Stimulated activated CD8-positive, alpha-beta memory T cell treated with anti-CD3 and anti-CD28 coated beads, Interleukin-2, amount 100 ng/mL, for 48 hours (primary cell): ENCODE measurements around the gene CYP4F2.
A peak's percentile ranks its signal among the peaks of the same experiment; 100 is the strongest.
"Not testable (repeated sequence)": the region's sequence is repeated elsewhere in the genome, so short reads cannot be mapped to it uniquely, and the experiment has no call there.

Source experiments
- DNase-seq, 2 donors: peaks; one replicate each; pipeline ENCODE4 v3.0.0-alpha.2; 2020; ENCODE audit warnings: low read depth in 2 of 2

Gene CYP4F2

DNA sequence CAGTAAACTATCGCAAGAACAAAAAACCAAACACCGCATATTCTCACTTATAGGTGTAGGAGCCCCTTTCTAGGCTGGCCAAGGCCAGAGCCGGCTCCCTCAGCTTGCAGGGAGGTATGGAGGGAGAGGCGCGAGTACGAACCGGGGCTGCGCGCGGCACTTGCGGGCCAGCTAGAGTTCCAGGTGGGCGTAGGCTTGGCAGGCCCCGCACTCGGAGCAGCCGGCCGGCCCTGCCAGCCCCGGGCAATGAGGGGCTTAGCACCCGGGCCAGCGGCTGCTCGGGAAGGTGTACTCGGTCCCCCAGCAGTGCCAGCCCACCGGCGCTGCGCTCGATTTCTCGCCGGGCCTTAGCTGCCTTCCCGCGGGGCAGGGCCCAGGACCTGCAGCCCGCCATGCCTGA is 1.7 kb upstream of the CYP4F2 start:
- not testable (repeated sequence) for DNase-seq

DNA sequence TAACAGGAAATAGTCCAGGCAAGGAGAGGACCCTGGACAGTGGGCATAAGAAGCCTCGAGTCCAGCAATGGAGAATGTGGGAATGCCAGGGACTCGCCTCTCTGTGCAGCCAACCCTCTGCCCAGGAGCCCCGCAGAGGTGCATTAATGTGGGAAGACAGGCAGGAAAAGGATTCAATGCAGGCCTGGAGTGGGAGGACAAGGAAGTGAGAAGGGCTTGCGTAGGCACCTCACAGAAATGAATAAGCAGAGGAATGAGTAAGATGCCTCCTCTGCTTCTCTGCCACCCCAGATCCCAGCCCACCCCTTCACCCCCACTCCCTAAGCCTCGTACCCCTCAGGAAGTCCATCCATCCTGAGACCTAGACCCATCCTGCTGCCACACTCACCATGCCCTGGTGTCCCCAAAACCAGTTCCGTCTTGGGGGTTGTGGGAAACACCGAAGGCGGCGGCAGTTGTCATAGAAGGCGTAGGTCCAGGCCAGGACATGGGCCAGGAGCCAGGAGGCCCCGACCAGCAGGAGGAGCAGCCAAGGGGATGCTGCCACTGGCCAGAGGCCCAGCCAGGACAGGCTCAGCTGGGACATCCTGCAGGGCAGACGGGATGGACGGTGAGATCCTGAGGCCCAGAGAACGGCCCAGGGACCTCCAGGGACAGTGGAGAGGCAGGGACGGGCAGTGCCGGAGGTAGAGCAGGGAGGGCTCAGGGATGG is 692 bp downstream of the CYP4F2 start:
- DNase-seq, result no peak

DNA sequence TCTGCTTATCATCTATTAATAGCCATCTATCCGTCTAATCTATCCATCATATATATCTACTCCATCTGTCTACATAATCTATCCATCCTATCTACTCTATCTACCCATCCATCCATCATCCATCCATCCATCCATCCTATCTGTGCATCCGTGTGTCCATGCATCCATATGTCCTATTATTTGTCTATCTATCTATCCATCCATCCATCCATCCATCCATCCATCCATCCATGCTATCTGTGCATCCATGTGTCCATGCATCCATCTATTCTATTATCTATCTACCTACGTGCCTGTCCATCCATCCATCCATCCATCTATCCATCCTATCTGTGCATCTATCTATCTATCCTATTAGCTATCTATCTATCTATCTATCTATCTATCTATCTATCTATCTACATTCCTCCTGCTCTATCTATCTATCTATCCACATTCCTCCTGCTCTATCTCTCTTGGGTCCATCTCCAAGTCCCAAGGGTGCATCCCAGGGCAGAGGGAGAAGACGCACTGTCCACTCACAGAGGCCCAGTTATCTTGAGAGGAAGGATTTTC is 1.9 kb downstream of the CYP4F2 start:
- no peak for DNase-seq

DNA sequence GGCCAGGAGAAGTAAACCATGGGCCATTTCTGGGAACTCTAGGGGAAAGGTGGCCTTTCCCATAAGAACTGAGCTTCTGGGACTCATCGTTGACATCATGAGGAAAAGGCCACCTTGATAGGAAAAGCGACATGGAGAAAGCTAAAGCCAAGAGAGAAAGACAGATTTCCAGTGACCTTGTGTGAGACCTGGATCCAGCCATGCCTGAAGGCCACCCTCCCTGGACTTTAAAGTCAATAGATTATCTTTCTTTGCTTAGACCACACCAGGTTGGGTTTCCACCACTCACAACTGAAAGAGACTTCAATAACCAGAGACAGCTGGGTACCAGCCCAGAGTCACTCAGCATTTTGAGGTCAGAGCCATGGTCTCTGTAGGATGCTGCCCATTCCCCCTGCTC is 3.5 kb downstream of the CYP4F2 start:
- no peak for DNase-seq

DNA sequence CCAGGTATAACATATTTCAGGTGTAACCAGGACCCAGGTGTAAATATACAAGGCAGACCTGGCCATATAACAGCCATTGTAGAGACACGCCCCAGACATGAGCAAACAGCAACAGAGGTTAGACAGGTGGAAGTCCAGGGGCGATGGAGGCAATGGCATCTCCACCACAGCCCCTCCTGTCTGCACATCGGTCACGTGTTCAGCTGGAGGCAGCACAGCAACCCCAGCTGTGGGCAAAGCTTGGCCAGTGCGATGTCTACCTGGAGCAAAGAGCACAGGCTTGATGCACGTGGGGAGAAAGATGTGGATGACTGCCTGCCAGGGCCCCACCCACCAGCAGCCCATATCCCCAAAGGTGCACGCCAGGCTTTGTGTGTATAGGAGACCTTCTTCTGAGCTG is 4.4 kb downstream of the CYP4F2 start:
- DNase-seq, result no peak

DNA sequence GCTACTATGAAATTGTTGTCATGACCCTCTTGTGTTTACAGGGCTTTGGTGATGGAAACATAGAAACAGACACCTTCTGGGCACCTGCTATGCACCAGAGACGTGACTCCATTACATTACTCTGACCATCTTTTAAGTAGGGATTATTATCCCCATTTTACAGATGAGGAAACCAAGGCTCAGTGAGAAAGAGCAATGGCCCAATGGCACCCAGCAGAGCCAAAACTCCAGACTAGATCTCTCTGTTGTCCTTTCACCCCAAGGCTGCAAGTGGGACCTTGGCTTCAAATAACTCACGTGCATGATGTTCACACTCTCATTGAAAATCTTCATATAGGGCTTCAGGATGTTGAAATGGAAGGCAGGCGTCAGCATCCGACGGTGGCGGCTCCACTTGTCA is 5.9 kb downstream of the CYP4F2 start:
- DNase-seq, result no peak

DNA sequence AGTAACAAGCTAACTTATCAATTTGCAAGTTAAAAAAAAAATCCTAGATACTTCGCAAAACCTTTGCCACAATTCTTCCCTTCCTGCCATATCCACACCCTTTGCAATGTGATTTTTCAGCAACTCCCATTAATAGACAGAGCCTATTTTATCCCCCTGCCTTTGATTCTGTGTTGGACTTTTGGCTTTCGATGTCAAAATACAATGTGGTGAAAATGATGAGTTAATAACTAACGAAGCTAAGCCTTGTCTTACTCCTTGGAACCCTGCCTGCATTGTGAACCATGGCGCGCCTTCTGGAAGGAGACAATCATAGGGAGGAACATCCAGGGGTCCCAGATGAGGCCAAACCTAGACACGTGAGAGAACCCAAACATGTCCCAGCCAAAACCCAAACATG is 6.4 kb downstream of the CYP4F2 start:
- no peak for DNase-seq

DNA sequence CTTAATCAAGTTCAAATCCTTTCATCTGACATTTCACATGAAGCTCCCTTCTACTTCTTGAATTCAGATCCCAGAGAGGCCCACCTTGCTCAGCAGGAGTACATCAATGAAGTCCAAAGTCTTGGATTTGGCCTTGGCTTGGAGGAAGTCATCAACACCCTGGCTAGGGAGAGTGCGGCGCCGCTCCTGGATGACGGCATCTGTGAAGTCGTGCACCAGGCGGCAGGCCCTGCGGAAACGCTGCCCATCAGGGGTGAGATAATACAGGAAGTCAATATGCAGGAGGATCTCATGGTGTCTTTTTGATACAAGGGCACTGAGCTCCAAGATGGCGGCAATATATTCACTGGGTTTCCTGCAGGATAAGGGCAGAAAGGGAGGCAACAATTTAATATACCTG is 8.5 kb downstream of the CYP4F2 start:
- not testable (repeated sequence) for DNase-seq

DNA sequence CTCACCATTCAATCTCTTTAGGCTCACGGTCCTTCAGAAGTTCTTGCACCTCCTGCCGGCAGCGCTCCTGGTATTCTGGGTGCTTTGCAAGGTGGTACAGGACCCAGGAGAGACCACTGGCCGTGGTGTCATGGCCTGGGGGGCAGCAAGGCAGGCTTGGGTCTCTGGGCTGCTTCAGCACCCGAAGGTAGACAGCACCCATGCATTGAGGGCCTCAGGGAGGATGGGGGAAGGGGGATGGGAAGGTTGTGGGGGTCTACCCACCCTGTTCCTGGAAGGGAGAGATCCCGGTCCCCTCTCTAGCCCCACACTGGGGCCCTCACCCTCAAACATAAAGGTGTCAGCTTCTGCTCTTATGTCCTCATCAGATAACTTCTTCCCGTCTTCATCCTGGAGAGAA is 12.0 kb downstream of the CYP4F2 start:
- DNase-seq, result no peak

DNA sequence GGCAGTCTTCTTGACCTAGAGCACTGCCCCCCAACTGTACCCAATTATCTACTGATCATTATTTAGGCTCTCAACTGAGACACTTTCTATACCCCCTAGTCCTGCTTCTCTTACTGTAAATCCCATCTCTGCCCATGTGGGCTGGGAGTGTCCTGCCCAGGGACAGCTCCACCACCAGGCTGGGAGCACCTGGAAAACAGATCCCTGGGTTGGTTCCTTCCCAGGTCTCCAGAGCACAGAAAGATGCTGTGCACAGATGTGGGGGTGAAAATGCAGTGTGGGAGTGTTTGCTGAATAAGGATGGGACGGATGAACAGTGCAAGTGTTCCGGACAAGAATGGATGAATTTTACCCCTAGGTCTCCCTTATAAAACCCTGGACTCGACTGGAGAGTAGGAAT is 12.7 kb downstream of the CYP4F2 start:
- no peak for DNase-seq

DNA sequence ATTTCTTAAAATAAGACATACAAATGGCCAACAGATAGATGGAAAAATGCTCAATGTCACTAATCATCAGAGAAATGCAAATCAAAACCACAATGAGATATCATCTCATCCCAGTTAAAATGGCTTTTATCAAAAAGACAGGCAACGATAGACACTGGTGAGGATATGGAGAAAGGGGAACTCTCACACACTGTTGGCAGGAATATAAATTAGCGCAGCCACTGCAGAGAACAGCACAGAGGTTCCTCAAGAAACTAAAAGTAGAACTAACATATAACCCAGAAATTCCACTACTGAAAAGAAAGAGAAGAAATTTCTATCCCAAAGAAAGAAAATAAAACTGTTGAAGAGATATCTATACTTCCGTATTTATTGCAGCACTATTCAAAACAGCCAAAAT is 14.5 kb downstream of the CYP4F2 start:
- not testable (repeated sequence) for DNase-seq

DNA sequence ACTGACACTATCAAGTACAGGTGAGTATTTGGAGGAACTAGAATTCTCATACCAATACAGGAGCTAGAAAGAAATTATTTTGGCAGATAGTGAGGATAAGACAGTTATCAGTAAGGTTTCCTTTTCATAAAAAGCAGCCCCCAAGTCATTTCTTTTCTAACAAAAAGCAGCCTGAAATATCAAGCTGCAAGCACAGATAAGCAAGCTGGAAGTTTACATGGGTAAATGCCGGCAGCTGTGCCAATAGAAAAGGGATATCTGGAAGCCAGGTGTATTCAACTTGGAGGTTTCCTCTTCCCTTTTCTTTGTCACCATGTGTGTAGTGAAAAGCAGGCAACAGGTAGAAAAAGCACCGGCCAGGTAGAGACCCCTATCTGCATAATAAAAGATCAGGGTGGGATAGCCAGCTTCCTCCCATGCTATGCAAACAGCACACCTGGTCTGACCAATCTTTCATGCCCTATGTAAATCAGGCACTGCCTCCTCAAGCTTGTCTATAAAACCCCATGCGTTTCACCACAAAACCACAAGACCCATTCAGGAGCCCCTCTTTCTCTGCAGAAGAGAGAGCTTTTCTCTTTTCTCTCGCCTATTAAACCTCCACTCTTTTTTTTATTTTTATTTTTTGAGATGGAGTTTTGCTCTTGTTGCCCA is 22.9 kb downstream of the CYP4F2 start:
- no peak for DNase-seq

DNA sequence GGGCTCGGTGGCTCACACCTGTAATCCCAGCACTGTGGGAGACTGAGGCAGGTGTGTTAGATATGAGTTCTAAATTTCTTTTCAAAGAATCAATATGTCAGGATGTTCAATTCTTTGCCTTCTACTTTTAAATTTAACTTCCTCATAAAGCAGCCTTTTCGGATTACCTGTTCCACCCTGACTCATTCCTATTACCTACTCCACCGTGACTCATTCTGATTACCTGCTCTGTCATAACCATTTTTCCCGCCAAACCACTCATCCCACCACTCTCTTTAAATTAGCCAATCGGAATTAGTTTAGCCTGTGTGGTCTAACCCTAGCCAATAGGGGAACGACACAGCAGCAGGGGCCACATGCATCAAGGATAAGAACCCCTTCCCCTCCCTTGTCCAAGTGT is 24.1 kb downstream of the CYP4F2 start:
- DNase-seq, result not testable (repeated sequence)

DNA sequence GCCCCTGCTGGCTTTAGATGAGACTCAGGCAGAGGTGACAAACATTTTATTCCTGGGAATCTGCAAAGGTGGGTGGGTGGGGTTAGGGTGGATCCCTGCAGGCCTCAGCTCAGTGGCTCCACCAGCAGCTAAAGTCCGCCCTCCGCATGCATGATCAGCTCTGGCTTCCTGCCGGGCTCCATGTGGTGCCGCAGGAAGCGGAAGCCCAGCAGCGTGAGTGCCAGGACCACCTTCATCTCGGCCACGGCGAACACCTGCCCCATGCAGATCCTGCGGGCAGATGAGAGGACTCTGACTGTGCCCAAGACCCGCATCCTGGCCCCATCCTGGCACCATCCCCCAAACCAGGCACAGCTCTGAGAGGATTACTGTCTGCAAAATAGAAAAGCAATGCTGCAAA is 26.3 kb downstream of the CYP4F2 start:
- DNase-seq, result peak; percentile 10 to 13

DNA sequence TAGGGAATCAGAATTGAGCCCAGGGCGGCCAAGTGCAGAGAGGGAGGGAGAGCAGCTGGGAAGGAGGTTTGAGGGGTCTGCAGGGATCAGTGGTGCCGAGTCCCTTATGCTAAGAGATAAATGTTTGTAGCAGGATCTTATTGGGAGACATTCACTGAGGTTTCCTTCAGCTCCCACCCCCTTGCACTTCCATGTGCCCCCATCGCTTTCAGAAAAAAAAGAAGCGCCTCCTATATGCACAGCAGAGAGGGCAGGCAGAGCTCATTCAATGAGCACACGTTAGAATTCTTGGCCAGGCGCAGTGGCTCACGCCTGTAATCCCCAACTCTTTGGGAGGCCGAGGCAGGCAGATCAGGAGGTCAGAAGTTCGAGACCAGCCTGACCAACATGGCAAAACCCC is 28.0 kb downstream of the CYP4F2 start:
- no peak for DNase-seq

DNA sequence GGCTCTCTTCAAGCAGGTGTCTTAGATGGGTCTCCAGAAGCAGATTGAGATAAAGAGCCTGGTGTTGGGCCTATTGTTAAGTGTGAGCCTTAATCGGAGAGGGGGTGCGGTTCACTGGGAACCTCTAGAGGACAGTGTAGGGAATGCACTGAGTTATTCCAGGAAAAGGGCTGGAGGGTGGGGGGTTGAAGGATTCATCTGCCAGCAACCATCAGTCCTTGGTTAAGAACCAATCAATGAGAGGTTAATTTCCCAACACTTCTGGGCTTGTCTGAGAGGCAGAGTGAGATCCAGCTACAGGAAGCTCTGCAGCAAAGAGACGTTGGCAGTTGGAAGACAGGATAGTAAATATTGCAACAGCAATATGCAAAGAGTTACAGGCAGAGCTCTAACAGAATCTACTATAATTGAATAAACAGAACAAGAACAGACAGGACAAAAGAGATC is 28.7 kb downstream of the CYP4F2 start:
- DNase-seq, result peak in 1 of 2 donors; percentile 11

DNA sequence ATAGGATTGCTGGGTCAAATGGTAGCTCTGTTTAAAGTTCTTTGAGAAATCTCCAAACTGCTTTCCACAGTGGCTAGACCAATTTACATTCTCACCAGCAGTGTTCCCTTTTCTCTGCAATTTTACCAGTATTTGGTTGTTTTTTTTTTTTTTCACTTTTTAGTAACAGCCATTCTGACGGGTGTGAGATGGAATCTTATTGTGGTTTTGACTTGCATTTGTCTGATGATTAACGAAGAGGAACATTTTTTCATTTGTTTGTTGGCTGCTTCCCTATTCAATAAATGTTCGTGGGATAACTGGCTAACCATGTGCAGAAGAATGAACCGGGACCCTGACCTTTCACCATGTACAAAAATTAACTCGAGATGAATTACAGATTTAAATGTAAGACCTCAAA is 31.2 kb downstream of the CYP4F2 start:
- DNase-seq, result no peak

DNA sequence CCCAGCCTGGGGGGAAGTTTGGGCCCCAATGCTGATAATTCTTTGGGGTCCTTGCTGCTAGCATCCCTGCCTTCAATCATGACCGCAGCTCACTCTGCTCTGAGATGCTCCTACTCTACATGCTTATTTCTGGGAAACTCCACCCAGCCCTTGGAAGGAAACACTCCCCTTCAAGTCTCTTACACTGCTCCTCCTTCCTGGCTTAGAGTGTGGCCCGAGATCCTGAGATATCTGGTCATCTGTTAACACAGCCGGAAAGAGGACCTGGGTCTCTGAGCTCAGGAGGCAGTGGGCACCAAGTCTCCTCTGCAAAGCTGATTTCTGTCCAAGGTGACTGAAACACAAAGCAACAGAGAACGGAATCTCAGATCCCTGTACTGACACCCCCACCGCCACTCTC is 33.0 kb downstream of the CYP4F2 start:
- no peak for DNase-seq

DNA sequence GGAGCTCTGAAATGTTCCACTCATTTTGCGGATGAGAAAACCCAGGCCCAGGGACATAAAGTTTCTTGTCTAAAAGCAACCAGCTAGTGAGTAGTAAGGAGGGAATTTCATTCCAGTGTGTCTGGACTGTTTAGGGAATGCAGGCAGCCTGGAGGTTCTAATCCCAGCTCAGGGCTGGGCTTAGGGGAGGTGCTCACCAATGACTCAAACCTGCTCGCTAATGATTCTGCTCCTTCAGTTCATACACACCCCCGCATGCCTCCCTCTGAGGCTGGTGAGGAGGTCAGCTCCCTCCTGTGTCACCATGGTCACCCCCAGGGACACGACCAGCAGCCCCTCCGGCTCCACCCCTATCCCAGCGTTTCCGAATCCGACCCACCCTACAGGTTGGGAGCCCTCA is 34.6 kb downstream of the CYP4F2 start:
- DNase-seq, result no peak

DNA sequence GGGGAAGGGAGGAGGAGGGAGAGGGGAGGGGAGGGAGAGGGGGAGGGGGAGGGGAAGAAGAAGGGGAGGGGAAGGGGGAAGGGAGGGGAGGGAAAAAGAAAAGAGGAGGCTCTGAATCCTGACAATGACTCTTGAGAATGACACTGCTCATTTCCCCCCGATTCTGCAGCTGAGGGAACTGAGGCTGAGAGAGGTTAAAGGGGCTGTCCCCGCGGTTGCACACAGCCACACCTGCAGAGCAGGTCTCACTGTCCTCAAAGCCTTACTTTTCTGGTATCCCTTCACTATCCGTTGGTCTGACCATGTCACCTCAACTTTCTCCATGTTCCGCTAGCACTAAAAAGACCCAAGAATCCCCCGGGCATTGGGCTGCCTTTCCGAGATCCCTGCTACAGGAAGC is 35.4 kb downstream of the CYP4F2 start:
- no peak for DNase-seq

DNA sequence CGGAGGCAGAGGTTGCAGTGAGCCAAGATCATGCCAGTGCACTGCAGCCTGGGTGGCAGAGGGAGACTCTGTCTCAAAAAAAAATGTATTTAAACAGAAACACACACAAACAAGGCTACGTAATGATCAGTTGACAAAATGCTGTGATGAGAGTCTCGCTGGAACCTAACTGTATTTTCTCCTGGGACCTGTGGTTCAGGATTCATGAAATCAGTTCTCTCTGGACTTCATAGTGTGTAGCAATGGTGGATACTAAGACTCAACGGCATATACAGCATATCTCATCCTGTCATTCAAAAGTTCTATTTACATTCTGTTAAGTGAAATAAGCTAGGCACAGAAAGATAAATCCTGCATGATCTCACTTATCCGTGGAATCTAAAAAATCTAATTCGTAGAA is 37.4 kb downstream of the CYP4F2 start:
- DNase-seq, result no peak

DNA sequence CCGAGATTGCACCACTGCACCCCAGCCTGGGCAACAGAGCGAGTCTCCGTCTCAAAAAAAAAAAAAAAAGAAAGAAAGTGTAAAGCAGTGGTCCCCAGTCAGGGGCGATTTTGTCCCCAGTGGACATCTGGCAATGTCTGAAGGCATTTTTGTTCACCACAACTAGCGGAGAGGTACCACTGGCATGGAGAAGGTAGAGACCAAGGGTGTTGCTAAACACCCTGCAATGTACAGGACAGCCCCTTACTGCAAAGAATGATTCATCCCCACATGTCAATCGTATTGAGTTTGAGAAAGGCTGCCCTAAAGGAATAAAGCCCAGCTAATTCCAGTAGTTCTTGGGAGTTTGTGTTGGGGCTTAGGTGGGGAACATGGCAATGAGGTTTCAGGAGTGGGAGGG is 38.7 kb downstream of the CYP4F2 start:
- DNase-seq, result no peak

DNA sequence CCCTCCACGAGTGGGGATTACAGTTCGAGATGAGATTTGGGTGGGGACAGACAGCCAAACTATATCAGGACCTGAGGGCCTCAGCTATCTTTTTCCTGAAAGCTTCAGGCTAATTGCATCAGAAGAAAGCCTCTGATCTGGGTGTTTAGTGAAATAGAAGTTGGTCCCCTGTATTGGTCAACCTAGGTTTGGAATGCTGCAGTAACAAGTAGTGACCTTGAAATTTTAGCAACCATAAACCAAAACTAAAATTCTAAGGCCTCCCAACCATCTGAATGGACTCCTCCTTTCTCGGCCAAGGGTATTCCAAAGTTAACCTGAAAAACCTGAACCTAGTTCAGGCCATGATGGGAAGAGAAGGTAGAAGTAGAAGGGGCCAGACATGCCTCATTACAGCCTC is 47.5 kb downstream of the CYP4F2 start:
- DNase-seq, result no peak
